Heart left ventricle (tissue), 16 donors: ENCODE data around the gene RPTOR. TPM values are rescaled to one million over a fixed set of nuclear protein-coding genes. Genes with fewer than 3 reads are reported as not detected.

Experiments used
- ATAC-seq, 4 donors: fragments of 200-7000 bp; cut with Tn5 transposase; one replicate each; pipeline ENCODE4 v1.9.1; 2020 to 2022; ENCODE audit warnings: moderate library complexity in 4 of 4, mild to moderate bottlenecking in 3 of 4, moderate number of reproducible peaks in 1 of 4
- DNase-seq, 5 donors: peaks; one replicate each; pipeline ENCODE4 v3.0.0-alpha.2; 2020
- H3K27ac ChIP-seq, 12 donors: fragments of 200-600 bp; sonication (generic) in 4 of 12; one replicate each; pipeline versions ENCODE4 v1.5.0 to v1.8.0; 2016 to 2022; ENCODE audit warnings: mild to moderate bottlenecking in 2 of 12
- H3K27me3 ChIP-seq, 9 donors: fragments of 200-600 bp; sonication (generic) in 2 of 9; one replicate each; pipeline versions ENCODE4 v1.5.1 to v1.8.0; 2016 to 2022; ENCODE audit warnings: mild to moderate bottlenecking in 3 of 9
- H3K36me3 ChIP-seq, 9 donors: fragments of 200-600 bp; sonication (generic) in 2 of 9; one replicate each; pipeline versions ENCODE4 v1.5.0 to v1.8.0; 2018 to 2022; ENCODE audit warnings: mild to moderate bottlenecking in 2 of 9
- H3K4me1 ChIP-seq, 12 donors: fragments of 200-600 bp; sonication (generic) in 4 of 12; one replicate each; pipeline versions ENCODE4 v1.5.0 to v1.8.0; 2016 to 2022; ENCODE audit warnings: mild to moderate bottlenecking in 3 of 12
- H3K4me3 ChIP-seq, 12 donors: fragments of 200-600 bp; sonication (generic) in 4 of 12; one replicate each; pipeline versions ENCODE4 v1.5.0 to v1.8.0; 2017 to 2022; ENCODE audit warnings: mild to moderate bottlenecking in 9 of 12, moderate library complexity in 4 of 12
- H3K9me3 ChIP-seq, 12 donors: fragments of 200-600 bp; sonication (generic) in 4 of 12; one replicate each; pipeline versions ENCODE4 v1.5.0 to v1.8.0; 2016 to 2022; ENCODE audit warnings: mild to moderate bottlenecking in 1 of 12
- POLR2A ChIP-seq, 2 donors: fragments of 450-650 bp; IDR thresholded peaks; one replicate each; pipeline ENCODE4 v1.6.1; 2017; ENCODE audit warnings: antibody characterized with exemption in 2 of 2, mild to moderate bottlenecking in 2 of 2, moderate library complexity in 2 of 2
- WGBS, 4 donors: extraction: QIAGEN DNeasy Blood & Tissue Kit in 2 of 4; methylation state at CpG; one replicate each; pipeline versions ENCODE4 v1.1.5 to v1.1.7; 2013 to 2018; 5-methylcytosine and 5-hydroxymethylcytosine counted together
- intact Hi-C, 10 donors: fragments of 100-400 bp; cut with DNase I; formaldehyde crosslinking; loops; one replicate each; pipeline versions ENCODE4 v1.11.1 to v1.14.2; 2022
- polyA plus RNA-seq, 2 donors: library from polyadenylated mRNA; stranded (reverse); fragments of 200-250 nt; gene quantifications; one replicate each; pipeline ENCODE4 v1.2.3, GENCODE V29; 2013
- total RNA-seq, 9 donors: library from RNA; depleted of rRNA in 2 of 9; stranded (reverse); fragments of >200 nt in 2 of 9; fragmentation: NEBNext Ultra II Directional in 3 of 9; extraction: Animal tissue kit (Norgen Biotek cat#: 25700) in 3 of 9; gene quantifications; one replicate each; pipeline versions ENCODE4 v1.1.0 to v1.2.4, GENCODE V29; 2016 to 2023
- TF ChIP-seq, protein P1 (sequence below), 12 donors: fragments of 200-600 bp; sonication (generic) in 4 of 12; IDR thresholded peaks; one replicate each; pipeline versions ENCODE4 v1.5.0 to v1.8.0; 2018 to 2022; ENCODE audit warnings: antibody characterized with exemption in 12 of 12, mild to moderate bottlenecking in 5 of 12
- donor health status: ischemic (EF 13 %, LVEDD 7.1; RV severe dilation, severe dysfunction).
- donor health status: healthy with polysubstance abuse.
- donor health status: DM: no; HTN: yes; CAD: no.
- donor health status: DM: no; HTN: no; CAD: no.
- donor health status: ischemic (EF 25% LVEDD 6.9; RV normal size, moderate dysfunction).
- donor health status: ischemic (EF 25% LVEDD 5.7; RV mildly dilated, moderate dysfunction).
- donor health status: healthy.
- donor health status: DM: yes; HTN: yes; CAD: no.
- donor health status: ischemic (EF 35%, LVEDD 5.7; RV mildly dilated, moderate dysfunction).
- donor health status: nonischemic (EF 11% LVEDD 7.7; RV severe dilation, severe dysfunction).
- donor health status: DM: yes; HTN: yes; CAD: no.
- donor health status: PGD.
- donor health status: ischemic (EF 29% LVEDD 5.4; RV normal size, mild dysfunction).
- donor health status: nonischemic (EF 23%, LVEDD 6.1; RV moderate dilation, normal function).

Gene RPTOR
- total and polyA plus RNA-seq, 11 donors: 14.7 to 31.7 (median 26.0) TPM

DNA sequence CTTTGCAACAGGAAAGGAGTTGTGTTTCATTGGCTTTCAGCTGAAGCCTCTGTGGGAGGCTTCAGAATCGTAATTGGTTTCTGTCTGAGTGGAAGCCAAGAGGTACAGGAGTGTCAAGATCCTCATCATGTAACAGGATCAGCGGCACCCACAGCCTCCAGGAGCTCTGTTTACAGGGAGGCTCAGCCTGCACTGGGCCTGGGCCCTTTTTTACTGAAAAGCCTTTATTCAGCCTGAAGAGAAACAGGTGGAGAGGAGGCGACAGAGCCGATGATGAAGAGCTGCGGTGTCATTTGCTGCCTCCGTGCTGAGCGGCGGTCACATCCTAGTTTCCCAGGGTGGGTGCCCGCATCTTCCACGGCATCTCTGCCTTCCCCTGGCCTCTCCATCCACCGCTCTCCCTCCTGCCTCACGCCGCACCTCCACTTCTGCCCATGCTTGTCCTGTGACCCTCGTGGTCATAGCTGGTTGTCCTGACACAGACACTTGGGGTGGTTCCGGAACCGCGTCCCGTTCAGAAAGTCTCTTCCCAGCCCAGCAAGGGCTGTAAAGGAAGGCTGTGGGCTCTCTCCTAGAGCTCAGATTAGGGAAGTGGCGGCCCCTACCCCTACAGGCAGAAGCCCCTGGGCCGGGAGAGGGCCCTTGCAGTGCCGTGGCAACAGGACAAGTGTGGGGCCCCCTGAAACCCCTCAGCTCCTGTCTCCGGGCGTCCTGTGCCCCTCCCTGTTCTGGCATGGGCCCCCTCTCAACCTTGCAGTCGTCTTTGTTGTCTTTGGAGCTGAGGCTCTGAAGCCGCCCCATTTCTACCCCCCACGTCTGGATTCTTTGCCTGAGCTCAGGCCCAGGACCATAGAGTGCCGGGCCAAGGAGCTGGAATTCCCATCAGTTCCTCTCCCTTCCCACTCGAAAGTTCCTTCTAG lies 393.1 kb downstream of the RPTOR start:
- H3K27ac ChIP-seq: peak overlapping the region in 1 of 12 donors; percentile 55
- DNase-seq: peak in 2 of 5 donors; percentile 10
- no peak overlapping the region for H3K4me3 ChIP-seq
- peaks cover 0 to 33% (median 10%) of the 10 kb centered on the region in 12 donors for H3K4me1 ChIP-seq
- TF ChIP-seq, protein P1, sequence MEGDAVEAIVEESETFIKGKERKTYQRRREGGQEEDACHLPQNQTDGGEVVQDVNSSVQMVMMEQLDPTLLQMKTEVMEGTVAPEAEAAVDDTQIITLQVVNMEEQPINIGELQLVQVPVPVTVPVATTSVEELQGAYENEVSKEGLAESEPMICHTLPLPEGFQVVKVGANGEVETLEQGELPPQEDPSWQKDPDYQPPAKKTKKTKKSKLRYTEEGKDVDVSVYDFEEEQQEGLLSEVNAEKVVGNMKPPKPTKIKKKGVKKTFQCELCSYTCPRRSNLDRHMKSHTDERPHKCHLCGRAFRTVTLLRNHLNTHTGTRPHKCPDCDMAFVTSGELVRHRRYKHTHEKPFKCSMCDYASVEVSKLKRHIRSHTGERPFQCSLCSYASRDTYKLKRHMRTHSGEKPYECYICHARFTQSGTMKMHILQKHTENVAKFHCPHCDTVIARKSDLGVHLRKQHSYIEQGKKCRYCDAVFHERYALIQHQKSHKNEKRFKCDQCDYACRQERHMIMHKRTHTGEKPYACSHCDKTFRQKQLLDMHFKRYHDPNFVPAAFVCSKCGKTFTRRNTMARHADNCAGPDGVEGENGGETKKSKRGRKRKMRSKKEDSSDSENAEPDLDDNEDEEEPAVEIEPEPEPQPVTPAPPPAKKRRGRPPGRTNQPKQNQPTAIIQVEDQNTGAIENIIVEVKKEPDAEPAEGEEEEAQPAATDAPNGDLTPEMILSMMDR (IDR thresholded peaks at IDR 0.05): no peak
- TF ChIP-seq POLR2A (IDR thresholded peaks at IDR 0.05): no peak
- no peaks in the 10 kb centered on the region for H3K27me3 ChIP-seq
- H3K9me3 ChIP-seq: no peaks in the 10 kb centered on the region
- peaks cover 0 to 16% (median 4%) of the 10 kb centered on the region in 9 donors for H3K36me3 ChIP-seq
- intact Hi-C loops: no loop called here
- 86 to 89% (median 88%) methylated on average over 28 of the region's 28 CpGs for WGBS, 4 donors
- ATAC-seq: no peak

DNA sequence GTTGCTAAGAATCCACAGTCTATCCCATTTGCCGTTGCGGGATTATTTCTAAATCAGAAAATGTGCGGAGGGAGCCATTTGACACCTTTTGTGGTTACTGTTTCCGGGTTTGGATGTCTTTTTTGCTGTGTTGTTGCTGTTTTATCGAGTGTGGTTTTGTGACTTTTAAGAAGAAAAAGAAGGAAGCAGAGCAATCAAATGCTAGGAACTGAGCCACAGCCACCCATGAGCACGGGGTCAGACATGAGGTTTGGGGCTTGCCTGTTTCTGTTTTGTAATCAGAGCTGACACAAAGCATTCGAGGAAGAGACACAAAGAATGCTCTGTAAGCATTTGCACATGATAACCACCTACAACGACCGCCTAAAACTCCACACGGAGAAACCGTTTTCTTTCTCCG lies 393.9 kb downstream of the RPTOR start:
- ATAC-seq (no peak), DNase-seq (peak in 3 of 5 donors; percentile 10 to 21 (median 15))
- Histone ChIP-seq H3K4me1 (peaks cover 0 to 39% (median 13%) of the 10 kb centered on the region in 12 donors), H3K27me3 (no peaks in the 10 kb centered on the region), H3K9me3 (no peaks in the 10 kb centered on the region), H3K27ac (peak overlapping the region in 2 of 12 donors; percentile 22 to 55), H3K36me3 (peaks cover 0 to 16% (median 4%) of the 10 kb centered on the region in 9 donors), H3K4me3 (no peak overlapping the region)
- 83 to 93% (median 87%) methylated on average over 12 of the region's 12 CpGs for WGBS, 4 donors
- TF ChIP-seq, protein P1 (IDR thresholded peaks at IDR 0.05): no peak
- no peak for TF ChIP-seq POLR2A (IDR thresholded peaks at IDR 0.05)
- intact Hi-C loops: no loop called here

DNA sequence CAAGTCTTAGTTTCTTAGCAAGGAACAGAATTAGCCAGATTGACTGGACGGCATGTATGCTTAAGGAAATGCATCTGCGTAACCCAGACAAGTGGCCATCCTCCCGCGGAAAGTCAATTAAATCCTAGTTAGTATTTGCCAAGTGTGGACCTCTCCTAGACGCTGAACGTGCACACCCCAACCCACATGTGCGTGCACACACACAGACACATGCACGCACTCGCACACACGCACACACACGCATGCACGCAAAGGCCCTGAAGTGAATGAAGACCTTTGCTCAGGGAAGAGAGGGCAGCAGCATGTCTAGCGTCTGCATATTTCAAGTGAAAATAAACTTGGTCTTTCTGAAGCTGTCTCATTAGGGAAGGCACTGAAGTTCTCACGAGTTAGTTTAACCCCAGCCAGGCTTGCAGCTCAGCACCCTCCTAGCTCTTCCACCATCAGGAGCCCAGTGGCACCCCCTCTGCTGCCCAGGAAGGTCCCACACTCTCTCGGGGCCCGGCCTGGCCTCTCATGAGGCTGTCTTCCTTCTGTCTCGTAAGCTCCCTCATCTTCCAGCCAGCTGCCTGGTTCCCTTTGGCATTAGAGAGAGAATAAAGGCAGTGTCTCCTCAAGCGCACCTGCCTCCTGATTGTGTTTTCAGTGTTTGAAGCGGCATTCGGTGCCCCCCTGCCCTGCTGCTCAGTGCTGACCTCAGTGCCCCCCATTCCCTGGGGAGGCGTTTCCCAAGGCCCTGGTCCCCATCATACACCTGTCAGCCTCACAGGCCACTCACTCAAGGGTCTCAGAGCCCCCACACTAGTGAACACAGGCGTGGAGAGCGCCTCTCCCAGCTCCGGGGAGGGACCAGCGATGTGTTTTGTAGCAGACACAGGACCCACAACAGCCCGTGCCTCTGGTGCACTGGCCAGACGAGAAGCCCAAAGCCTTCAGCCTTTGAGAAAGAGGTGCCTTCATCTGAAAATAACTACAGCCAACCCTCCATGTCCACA lies 394.8 kb downstream of the RPTOR start:
- Histone ChIP-seq H3K9me3 (no peaks in the 10 kb centered on the region), H3K27me3 (no peaks in the 10 kb centered on the region), H3K4me3 (no peak overlapping the region), H3K27ac (peak overlapping the region in 1 of 12 donors; percentile 55), H3K36me3 (peaks cover 0 to 16% (median 4%) of the 10 kb centered on the region in 9 donors), H3K4me1 (peaks cover 0 to 39% (median 14%) of the 10 kb centered on the region in 12 donors)
- TF ChIP-seq, protein P1 (IDR thresholded peaks at IDR 0.05): no peak
- TF ChIP-seq POLR2A (IDR thresholded peaks at IDR 0.05): no peak
- DNase-seq (peak in 2 of 5 donors; percentile 16 to 20), ATAC-seq (no peak)
- intact Hi-C loops: no loop called here
- 93 to 96% (median 96%) methylated on average over 27 of the region's 27 CpGs for WGBS, 4 donors
